ENCODE measurements around the gene CRTAP.
A peak's percentile ranks its signal among the peaks of the same experiment; 100 is the strongest.

CRTAP gene

DNA sequence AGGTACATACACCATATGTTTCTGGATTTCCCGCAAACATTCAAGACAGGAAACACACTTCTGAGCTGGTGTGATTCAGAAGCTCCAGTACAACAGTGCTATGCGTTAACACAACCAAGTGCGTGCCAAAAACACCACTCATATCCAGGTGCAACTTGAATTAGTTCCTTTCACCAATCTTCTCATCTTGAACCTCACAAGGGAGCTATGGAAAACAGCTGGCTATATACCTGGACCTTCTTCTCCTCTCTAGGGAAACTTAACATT, 73.5 kb downstream of the CRTAP start:
- H3K27ac ChIP-seq, result no peak overlapping the region
- TF ChIP-seq, protein P1, sequence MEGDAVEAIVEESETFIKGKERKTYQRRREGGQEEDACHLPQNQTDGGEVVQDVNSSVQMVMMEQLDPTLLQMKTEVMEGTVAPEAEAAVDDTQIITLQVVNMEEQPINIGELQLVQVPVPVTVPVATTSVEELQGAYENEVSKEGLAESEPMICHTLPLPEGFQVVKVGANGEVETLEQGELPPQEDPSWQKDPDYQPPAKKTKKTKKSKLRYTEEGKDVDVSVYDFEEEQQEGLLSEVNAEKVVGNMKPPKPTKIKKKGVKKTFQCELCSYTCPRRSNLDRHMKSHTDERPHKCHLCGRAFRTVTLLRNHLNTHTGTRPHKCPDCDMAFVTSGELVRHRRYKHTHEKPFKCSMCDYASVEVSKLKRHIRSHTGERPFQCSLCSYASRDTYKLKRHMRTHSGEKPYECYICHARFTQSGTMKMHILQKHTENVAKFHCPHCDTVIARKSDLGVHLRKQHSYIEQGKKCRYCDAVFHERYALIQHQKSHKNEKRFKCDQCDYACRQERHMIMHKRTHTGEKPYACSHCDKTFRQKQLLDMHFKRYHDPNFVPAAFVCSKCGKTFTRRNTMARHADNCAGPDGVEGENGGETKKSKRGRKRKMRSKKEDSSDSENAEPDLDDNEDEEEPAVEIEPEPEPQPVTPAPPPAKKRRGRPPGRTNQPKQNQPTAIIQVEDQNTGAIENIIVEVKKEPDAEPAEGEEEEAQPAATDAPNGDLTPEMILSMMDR (IDR thresholded peaks at IDR 0.05), result no peak
- no peak for TF ChIP-seq ZFX (IDR thresholded peaks at IDR 0.05; ENCODE audit: borderline replicate concordance)

GRCh38 chr3:33194303-33194702, 80.5 kb downstream of the CRTAP start:
- TF ChIP-seq, protein P1 (IDR thresholded peaks at IDR 0.05), result no peak
- no peak for TF ChIP-seq ZFX (IDR thresholded peaks at IDR 0.05; ENCODE audit: borderline replicate concordance)

GRCh38 chr3:33196538-33196937, 82.7 kb downstream of the CRTAP start:
- no peak for TF ChIP-seq ZFX (IDR thresholded peaks at IDR 0.05; ENCODE audit: borderline replicate concordance)
- TF ChIP-seq, protein P1 (IDR thresholded peaks at IDR 0.05), result no peak
- H3K27ac ChIP-seq, result peak overlapping the region; percentile 36

More at GRCh38 chr3:33194303-33194702, 80.5 kb downstream of the CRTAP start:
- H3K27ac ChIP-seq, result no peak overlapping the region

Measured in 22Rv1 (cell line).